Epidermal melanocyte (primary cell): ENCODE results near the gene DPT.

Source experiments
- DNase-seq: peaks from one replicate; pipeline ENCODE4 v3.0.0; 2011; ENCODE audit warnings: low spot score; ENCODE audit not compliant: insufficient read length

Gene DPT

GRCh38 chr1:168665975-168666374, 63.0 kb downstream of the DPT start:
- no peak for DNase-seq

- no peak for DNase-seq
Measured at GRCh38 chr1:168664069-168664834, 64.8 kb downstream of the DPT start.

GRCh38 chr1:168656485-168656884, 72.5 kb downstream of the DPT start:
- DNase-seq = no peak

- no peak for DNase-seq
Measured at GRCh38 chr1:168654198-168654915, 74.6 kb downstream of the DPT start.

GRCh38 chr1:168653567-168653966, 75.4 kb downstream of the DPT start:
- DNase-seq = no peak

GRCh38 chr1:168645721-168646120, 83.3 kb downstream of the DPT start:
- no peak for DNase-seq
